DOHH2 (cell line): Measurements from ENCODE around the gene AUH.

ENCODE experiments used
- H3F3A ChIP-seq: fragments of 200-600 bp; sonication (generic), shearing (Covaris generic); 2 replicates; pipeline ENCODE4 v1.6.0; 2016; ENCODE audit warnings: antibody characterized with exemption, mild to moderate bottlenecking; ENCODE audit not compliant: control insufficient read depth, insufficient read depth
- H3K27ac ChIP-seq: fragments of 200-600 bp; sonication (generic); 2 replicates; pipeline ENCODE4 v1.5.1; 2014; ENCODE audit warnings: low read depth, mild to moderate bottlenecking, low read length, moderate library complexity
- H3K27me3 ChIP-seq: fragments of 200-600 bp; sonication (generic); 2 replicates; pipeline ENCODE4 v1.6.1; 2014; ENCODE audit warnings: mild to moderate bottlenecking, low read length, mixed read lengths; ENCODE audit not compliant: control insufficient read depth
- H3K36me3 ChIP-seq: fragments of 200-600 bp; sonication (generic); 2 replicates; pipeline ENCODE4 v1.6.1; 2014; ENCODE audit warnings: mild to moderate bottlenecking, low read length, moderate library complexity, mixed read lengths; ENCODE audit not compliant: control insufficient read depth
- H3K4me1 ChIP-seq: fragments of 200-600 bp; sonication (generic); 2 replicates; pipeline ENCODE4 v1.6.1; 2014; ENCODE audit warnings: mild to moderate bottlenecking, low read length, mixed read lengths; ENCODE audit not compliant: control insufficient read depth
- H3K4me2 ChIP-seq: fragments of 200-600 bp; sonication (generic); 2 replicates; pipeline ENCODE4 v1.6.0; 2014; ENCODE audit warnings: mild to moderate bottlenecking, low read length, moderate library complexity
- H3K4me3 ChIP-seq: fragments of 200-600 bp; sonication (generic); 2 replicates; pipeline ENCODE4 v1.5.1; 2014; ENCODE audit warnings: mild to moderate bottlenecking, low read length, mixed read lengths
- H3K79me2 ChIP-seq: fragments of 200-600 bp; sonication (generic); 2 replicates; pipeline ENCODE4 v1.6.1; 2014; ENCODE audit warnings: mild to moderate bottlenecking, low read length, mixed read lengths; ENCODE audit not compliant: control insufficient read depth
- H3K9me2 ChIP-seq: fragments of 200-600 bp; sonication (generic); replicated peaks from 2 replicates; pipeline ENCODE4 v1.6.1; 2014; ENCODE audit warnings: mild to moderate bottlenecking, low read length, mixed read lengths; ENCODE audit not compliant: control insufficient read depth
- H3K9me3 ChIP-seq: fragments of 200-600 bp; sonication (generic); 2 replicates; pipeline ENCODE4 v1.6.1; 2014; ENCODE audit warnings: antibody characterized with exemption, low read length, mixed read lengths; ENCODE audit not compliant: control insufficient read depth, insufficient read depth
- H4K20me1 ChIP-seq: fragments of 200-600 bp; sonication (generic); 2 replicates; pipeline ENCODE4 v1.6.0; 2014; ENCODE audit warnings: low read depth, mild to moderate bottlenecking, antibody characterized with exemption, low read length, moderate library complexity; ENCODE audit not compliant: control insufficient read depth, insufficient read depth
- CTCF ChIP-seq: fragments of 200-600 bp; sonication (generic); IDR thresholded peaks from one replicate; pipeline ENCODE4 v1.5.1; 2014; ENCODE audit warnings: antibody characterized with exemption, mild to moderate bottlenecking, low read depth, low read length; ENCODE audit not compliant: poor library complexity, severe bottlenecking
- EZH2phosphoT487 ChIP-seq: fragments of 200-600 bp; sonication (generic); IDR thresholded peaks from 2 replicates; pipeline ENCODE4 v1.6.1; 2017; ENCODE audit warnings: borderline replicate concordance, mild to moderate bottlenecking, antibody characterized with exemption, low read length, moderate library complexity, mixed read lengths

The AUH gene

GRCh38 chr9:91360551-91361290 lies 997 bp downstream of the AUH start:
- no peaks in the 10 kb centered on the region for H4K20me1 ChIP-seq
- no peak for TF ChIP-seq CTCF
- TF ChIP-seq EZH2phosphoT487: no peak
- no peaks in the 10 kb centered on the region for H3K9me3 ChIP-seq
- H3K79me2 ChIP-seq: peaks cover 50% of the 10 kb centered on the region
- peak overlapping the region; percentile 83 for H3K4me3 ChIP-seq
- H3K9me2 ChIP-seq: no peaks in the 10 kb centered on the region
- H3K27me3 ChIP-seq: no peaks in the 10 kb centered on the region
- H3F3A ChIP-seq: no peaks in the 10 kb centered on the region
- H3K4me2 ChIP-seq: peak overlapping the region; percentile 94
- peaks cover 23% of the 10 kb centered on the region for H3K36me3 ChIP-seq
- H3K27ac ChIP-seq: no peak overlapping the region; the same call in 1 of the 2 replicates
- peaks cover 23% of the 10 kb centered on the region for H3K4me1 ChIP-seq

- Histone ChIP-seq H3K9me3 (no peaks in the 10 kb centered on the region), H3K4me2 (peak overlapping the region; percentile 94), H4K20me1 (no peaks in the 10 kb centered on the region), H3F3A (no peaks in the 10 kb centered on the region), H3K27ac (no peak overlapping the region), H3K4me3 (peak overlapping the region; percentile 83), H3K9me2 (no peaks in the 10 kb centered on the region), H3K36me3 (peaks cover 30% of the 10 kb centered on the region), H3K4me1 (peaks cover 23% of the 10 kb centered on the region), H3K27me3 (no peaks in the 10 kb centered on the region), H3K79me2 (peaks cover 50% of the 10 kb centered on the region)
- TF ChIP-seq EZH2phosphoT487: no peak
- no peak for TF ChIP-seq CTCF
Observed at GRCh38 chr9:91359734-91360470, 1.8 kb downstream of the AUH start.

- no peaks in the 10 kb centered on the region for H4K20me1 ChIP-seq
Observed at GRCh38 chr9:91359083-91359482, 2.6 kb downstream of the AUH start.

More at GRCh38 chr9:91359083-91359482, 2.6 kb downstream of the AUH start:
- Histone ChIP-seq H3F3A (no peaks in the 10 kb centered on the region), H3K27ac (no peak overlapping the region), H3K36me3 (peaks cover 32% of the 10 kb centered on the region), H3K27me3 (no peaks in the 10 kb centered on the region), H3K79me2 (peaks cover 50% of the 10 kb centered on the region), H3K4me2 (peak overlapping the region; percentile 12; the same call in 1 of the 2 replicates), H3K4me1 (peaks cover 23% of the 10 kb centered on the region), H3K4me3 (no peak overlapping the region), H3K9me3 (no peaks in the 10 kb centered on the region), H3K9me2 (no peaks in the 10 kb centered on the region)
- TF ChIP-seq EZH2phosphoT487 (no peak), CTCF (no peak)
